Measurements from ENCODE around the gene ZNF451.

Gene ZNF451

GRCh38 chr6:57173056-57173885, 83.3 kb downstream of the ZNF451 start:
- FAIRE-seq (peak; percentile 33), DNase-seq (ENCODE audit: insufficient read length, low spot score) (peak; percentile 19)
- TF ChIP-seq PAX5 (IDR thresholded peaks at IDR 0.05; ENCODE audit: insufficient read depth, low read length, severe bottlenecking) (no peak), SPI1 (IDR thresholded peaks at IDR 0.05; ENCODE audit: low read depth, low read length) (no peak)

DNA sequence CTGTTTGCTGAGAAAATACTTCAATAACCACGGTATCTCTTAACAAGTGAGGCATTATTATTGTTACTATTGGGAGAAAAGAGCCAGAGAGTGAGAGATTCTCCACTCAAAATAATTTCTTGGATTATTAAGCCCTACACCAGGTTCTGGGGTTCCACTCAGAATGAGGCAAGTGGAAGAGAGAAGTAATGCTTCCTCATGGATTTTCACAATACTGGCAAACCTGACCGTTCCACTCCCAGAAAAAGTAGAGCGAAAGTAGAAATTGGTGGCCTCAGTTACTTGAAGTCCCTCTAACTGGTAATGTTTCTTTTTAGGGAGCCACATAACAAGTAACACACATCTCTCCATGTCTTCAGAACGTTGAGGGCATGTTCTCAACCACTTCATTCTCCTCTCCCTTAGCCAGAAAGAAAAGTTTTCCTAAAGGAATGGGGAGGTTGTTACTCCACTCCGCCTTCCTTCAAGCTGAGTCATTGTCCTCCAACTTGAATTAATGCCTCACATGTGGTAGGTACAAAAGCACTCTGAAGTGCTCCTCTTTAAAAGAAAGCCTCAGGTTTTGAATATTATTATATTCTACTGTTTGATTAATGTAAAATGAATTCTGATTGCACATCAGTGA, 84.0 kb downstream of the ZNF451 start:
- no peak for TF ChIP-seq POLR2A (IDR thresholded peaks at IDR 0.05; ENCODE audit: low read depth, low read length)
- TF ChIP-seq POLR2AphosphoS5 (IDR thresholded peaks at IDR 0.05; ENCODE audit: low read depth, low read length): no peak
- TF ChIP-seq POU2F2 (IDR thresholded peaks at IDR 0.05; ENCODE audit: low read depth, low read length): no peak
- TF ChIP-seq SPI1 (IDR thresholded peaks at IDR 0.05; ENCODE audit: low read depth, low read length): no peak
- TF ChIP-seq TAF1 (IDR thresholded peaks at IDR 0.05; ENCODE audit: low read depth, low read length): no peak
- no peak for TF ChIP-seq PAX5 (IDR thresholded peaks at IDR 0.05; ENCODE audit: insufficient read depth, low read length, severe bottlenecking)
- FAIRE-seq: no peak
- DNase-seq (ENCODE audit: insufficient read length, low spot score): no peak

- DNase-seq (ENCODE audit: insufficient read length, low spot score) (no peak), FAIRE-seq (no peak)
- TF ChIP-seq POLR2A (IDR thresholded peaks at IDR 0.05; ENCODE audit: low read depth, low read length) (no peak), TAF1 (IDR thresholded peaks at IDR 0.05; ENCODE audit: low read depth, low read length) (no peak), SPI1 (IDR thresholded peaks at IDR 0.05; ENCODE audit: low read depth, low read length) (no peak), PAX5 (IDR thresholded peaks at IDR 0.05; ENCODE audit: insufficient read depth, low read length, severe bottlenecking) (no peak), POU2F2 (IDR thresholded peaks at IDR 0.05; ENCODE audit: low read depth, low read length) (no peak)
Observed at GRCh38 chr6:57174511-57174907, 84.5 kb downstream of the ZNF451 start.

- FAIRE-seq: peak; percentile 38
- TF ChIP-seq POLR2A (IDR thresholded peaks at IDR 0.05; ENCODE audit: low read depth, low read length) (no peak), POU2F2 (IDR thresholded peaks at IDR 0.05; ENCODE audit: low read depth, low read length) (no peak), POLR2AphosphoS5 (IDR thresholded peaks at IDR 0.05; ENCODE audit: low read depth, low read length) (no peak), TAF1 (IDR thresholded peaks at IDR 0.05; ENCODE audit: low read depth, low read length) (no peak), PAX5 (IDR thresholded peaks at IDR 0.05; ENCODE audit: insufficient read depth, low read length, severe bottlenecking) (no peak), SPI1 (IDR thresholded peaks at IDR 0.05; ENCODE audit: low read depth, low read length) (no peak)
- DNase-seq (ENCODE audit: insufficient read length, low spot score): no peak
Observed at GRCh38 chr6:57177545-57178265, 87.7 kb downstream of the ZNF451 start.

- no peak for FAIRE-seq
- TF ChIP-seq PAX5 (IDR thresholded peaks at IDR 0.05; ENCODE audit: insufficient read depth, low read length, severe bottlenecking) (no peak), SPI1 (IDR thresholded peaks at IDR 0.05; ENCODE audit: low read depth, low read length) (no peak), POLR2A (IDR thresholded peaks at IDR 0.05; ENCODE audit: low read depth, low read length) (no peak)
- no peak for DNase-seq (ENCODE audit: insufficient read length, low spot score)
Observed at GRCh38 chr6:57180596-57180995, 90.6 kb downstream of the ZNF451 start.

- FAIRE-seq (no peak), DNase-seq (ENCODE audit: insufficient read length, low spot score) (no peak)
- TF ChIP-seq TAF1 (IDR thresholded peaks at IDR 0.05; ENCODE audit: low read depth, low read length) (no peak), POLR2AphosphoS5 (IDR thresholded peaks at IDR 0.05; ENCODE audit: low read depth, low read length) (no peak), PAX5 (IDR thresholded peaks at IDR 0.05; ENCODE audit: insufficient read depth, low read length, severe bottlenecking) (no peak)
Observed at GRCh38 chr6:57182017-57182432, 92.0 kb downstream of the ZNF451 start.

- DNase-seq (ENCODE audit: insufficient read length, low spot score): no peak
- FAIRE-seq: no peak
- no peak for TF ChIP-seq POU2F2 (IDR thresholded peaks at IDR 0.05; ENCODE audit: low read depth, low read length)
- no peak for TF ChIP-seq POLR2A (IDR thresholded peaks at IDR 0.05; ENCODE audit: low read depth, low read length)
- no peak for TF ChIP-seq PAX5 (IDR thresholded peaks at IDR 0.05; ENCODE audit: insufficient read depth, low read length, severe bottlenecking)
- no peak for TF ChIP-seq POLR2AphosphoS5 (IDR thresholded peaks at IDR 0.05; ENCODE audit: low read depth, low read length)
- no peak for TF ChIP-seq TAF1 (IDR thresholded peaks at IDR 0.05; ENCODE audit: low read depth, low read length)
- no peak for TF ChIP-seq SPI1 (IDR thresholded peaks at IDR 0.05; ENCODE audit: low read depth, low read length)
Observed at GRCh38 chr6:57183336-57183735, 93.3 kb downstream of the ZNF451 start.

DNA sequence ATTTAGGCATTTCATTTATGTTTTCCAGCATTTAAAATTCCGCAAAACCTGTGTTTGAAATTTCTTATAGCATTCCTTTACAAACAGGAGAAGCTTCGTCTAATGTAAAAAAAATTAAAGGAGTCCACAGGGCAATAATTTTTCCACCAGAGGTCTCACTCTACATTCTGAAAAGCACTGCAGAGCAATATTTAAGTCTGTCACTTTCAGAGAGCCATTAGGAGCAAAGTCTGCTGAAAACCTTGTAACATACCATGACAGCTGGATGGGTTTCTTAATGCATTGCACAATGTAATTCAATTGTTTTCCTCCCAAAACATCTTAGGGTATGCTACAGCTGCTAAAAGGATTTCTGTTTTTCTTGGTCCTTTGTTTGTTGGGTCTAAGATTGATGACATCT, 100.2 kb downstream of the ZNF451 start:
- FAIRE-seq (no peak), DNase-seq (ENCODE audit: insufficient read length, low spot score) (no peak)
- TF ChIP-seq POU2F2 (IDR thresholded peaks at IDR 0.05; ENCODE audit: low read depth, low read length) (no peak), POLR2AphosphoS5 (IDR thresholded peaks at IDR 0.05; ENCODE audit: low read depth, low read length) (no peak), SPI1 (IDR thresholded peaks at IDR 0.05; ENCODE audit: low read depth, low read length) (no peak)

GRCh38 chr6:57193177-57193576, 103.2 kb downstream of the ZNF451 start:
- FAIRE-seq: no peak
- DNase-seq (ENCODE audit: insufficient read length, low spot score): no peak
- no peak for TF ChIP-seq TAF1 (IDR thresholded peaks at IDR 0.05; ENCODE audit: low read depth, low read length)
- no peak for TF ChIP-seq PAX5 (IDR thresholded peaks at IDR 0.05; ENCODE audit: insufficient read depth, low read length, severe bottlenecking)
- no peak for TF ChIP-seq POLR2AphosphoS5 (IDR thresholded peaks at IDR 0.05; ENCODE audit: low read depth, low read length)
- no peak for TF ChIP-seq SPI1 (IDR thresholded peaks at IDR 0.05; ENCODE audit: low read depth, low read length)
- no peak for TF ChIP-seq POU2F2 (IDR thresholded peaks at IDR 0.05; ENCODE audit: low read depth, low read length)
- no peak for TF ChIP-seq POLR2A (IDR thresholded peaks at IDR 0.05; ENCODE audit: low read depth, low read length)

DNA sequence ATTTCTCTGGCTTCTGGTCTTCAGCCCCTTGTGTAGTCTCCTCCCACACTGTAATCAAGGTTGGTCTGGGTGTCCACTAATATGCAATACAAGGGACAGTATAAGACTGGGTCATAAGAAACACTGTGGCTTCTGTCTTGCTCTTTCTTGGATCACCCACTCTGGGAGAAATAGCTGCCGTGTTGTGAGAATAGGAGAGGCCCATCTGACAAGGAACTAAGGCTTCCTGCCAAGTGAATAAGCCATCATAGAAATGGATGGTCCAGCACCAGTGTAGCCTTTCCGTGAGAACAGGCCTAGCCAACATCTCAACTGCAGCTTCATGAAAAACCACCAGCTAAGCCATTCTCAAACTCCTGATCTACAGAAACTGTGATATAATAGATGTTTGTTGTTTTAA, 105.5 kb downstream of the ZNF451 start:
- TF ChIP-seq PAX5 (IDR thresholded peaks at IDR 0.05; ENCODE audit: insufficient read depth, low read length, severe bottlenecking) (no peak), TAF1 (IDR thresholded peaks at IDR 0.05; ENCODE audit: low read depth, low read length) (no peak), POLR2A (IDR thresholded peaks at IDR 0.05; ENCODE audit: low read depth, low read length) (no peak), POU2F2 (IDR thresholded peaks at IDR 0.05; ENCODE audit: low read depth, low read length) (no peak), POLR2AphosphoS5 (IDR thresholded peaks at IDR 0.05; ENCODE audit: low read depth, low read length) (no peak), SPI1 (IDR thresholded peaks at IDR 0.05; ENCODE audit: low read depth, low read length) (no peak)
- DNase-seq (ENCODE audit: insufficient read length, low spot score) (no peak), FAIRE-seq (peak; percentile 61)
